ENCODE measurements around the gene IL17RC.
A peak's percentile ranks its signal among the peaks of the same experiment; 100 is the strongest.

Gene IL17RC

DNA sequence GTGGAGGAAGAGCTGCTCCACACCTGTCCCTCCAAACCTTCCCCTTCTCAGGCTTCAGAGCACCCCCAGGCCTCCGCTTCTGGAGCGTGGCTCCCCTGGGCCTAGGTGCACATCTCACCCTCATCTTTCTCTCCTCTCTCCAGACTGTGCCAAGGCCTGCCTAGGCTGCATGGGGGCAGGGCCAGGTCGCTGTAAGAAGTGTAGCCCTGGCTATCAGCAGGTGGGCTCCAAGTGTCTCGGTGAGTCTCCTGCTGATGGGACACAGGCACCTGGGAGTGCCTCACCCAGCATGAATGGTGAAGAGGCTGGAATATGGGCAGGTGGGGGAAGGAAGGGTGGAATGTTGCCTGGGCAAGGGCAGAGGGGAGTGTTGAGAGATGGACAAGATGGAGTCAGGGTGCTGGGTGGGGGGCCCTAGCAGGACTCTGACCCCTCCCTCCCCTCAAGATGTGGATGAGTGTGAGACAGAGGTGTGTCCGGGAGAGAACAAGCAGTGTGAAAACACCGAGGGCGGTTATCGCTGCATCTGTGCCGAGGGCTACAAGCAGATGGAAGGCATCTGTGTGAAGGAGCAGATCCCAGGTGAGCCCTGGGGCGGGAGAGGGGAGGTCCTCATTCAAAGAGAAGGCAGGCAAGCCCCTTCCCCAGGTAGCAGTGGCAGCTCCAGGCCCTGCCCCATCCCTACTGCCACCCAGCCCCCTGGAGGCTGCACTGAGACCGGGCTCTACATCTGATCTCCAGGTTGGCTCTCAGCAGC, 26.2 kb downstream of the IL17RC start:
- DNase-seq (ENCODE audit: insufficient read length, low spot score), result no peak
- FAIRE-seq, result no peak

DNA sequence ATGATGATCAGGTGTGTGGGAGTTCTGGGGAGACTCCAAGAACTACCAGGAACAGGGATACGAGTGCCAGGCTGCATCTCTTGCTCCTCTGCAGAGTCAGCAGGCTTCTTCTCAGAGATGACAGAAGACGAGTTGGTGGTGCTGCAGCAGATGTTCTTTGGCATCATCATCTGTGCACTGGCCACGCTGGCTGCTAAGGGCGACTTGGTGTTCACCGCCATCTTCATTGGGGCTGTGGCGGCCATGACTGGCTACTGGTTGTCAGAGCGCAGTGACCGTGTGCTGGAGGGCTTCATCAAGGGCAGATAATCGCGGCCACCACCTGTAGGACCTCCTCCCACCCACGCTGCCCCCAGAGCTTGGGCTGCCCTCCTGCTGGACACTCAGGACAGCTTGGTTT, 27.4 kb downstream of the IL17RC start:
- FAIRE-seq (no peak), DNase-seq (ENCODE audit: insufficient read length, low spot score) (no peak)

DNA sequence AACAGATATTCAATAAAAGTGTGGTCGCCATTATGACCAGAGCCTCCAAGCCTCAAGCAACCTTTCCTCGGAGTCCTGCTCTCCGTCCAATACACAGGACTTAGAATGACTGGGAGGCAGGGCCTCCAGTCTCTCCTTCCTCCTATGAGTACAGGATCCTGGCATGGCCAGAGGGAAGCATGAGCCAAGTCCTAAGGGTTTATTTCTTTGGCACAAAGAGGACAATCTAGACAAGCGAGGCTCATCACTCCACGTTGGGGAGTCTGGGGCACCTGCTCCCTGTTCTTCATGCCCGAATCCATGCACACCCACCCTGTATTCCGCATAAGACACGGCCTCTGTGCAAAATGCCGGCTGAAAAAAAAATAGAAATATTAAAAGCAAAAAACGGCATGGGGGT, 28.5 kb downstream of the IL17RC start:
- FAIRE-seq (no peak), DNase-seq (ENCODE audit: insufficient read length, low spot score) (no peak)

GRCh38 chr3:9946112-9947024, 29.5 kb downstream of the IL17RC start:
- DNase-seq (ENCODE audit: insufficient read length, low spot score) (peak; percentile 88), FAIRE-seq (peak; percentile 77)

GRCh38 chr3:9947025-9947995, 30.4 kb downstream of the IL17RC start:
- FAIRE-seq (peak; percentile 26), DNase-seq (ENCODE audit: insufficient read length, low spot score) (no peak)

- FAIRE-seq (no peak), DNase-seq (ENCODE audit: insufficient read length, low spot score) (no peak)
Observed at GRCh38 chr3:9948586-9948985, 31.7 kb downstream of the IL17RC start.

GRCh38 chr3:9949115-9949514, 32.2 kb downstream of the IL17RC start:
- FAIRE-seq, result no peak
- DNase-seq (ENCODE audit: insufficient read length, low spot score), result no peak

DNA sequence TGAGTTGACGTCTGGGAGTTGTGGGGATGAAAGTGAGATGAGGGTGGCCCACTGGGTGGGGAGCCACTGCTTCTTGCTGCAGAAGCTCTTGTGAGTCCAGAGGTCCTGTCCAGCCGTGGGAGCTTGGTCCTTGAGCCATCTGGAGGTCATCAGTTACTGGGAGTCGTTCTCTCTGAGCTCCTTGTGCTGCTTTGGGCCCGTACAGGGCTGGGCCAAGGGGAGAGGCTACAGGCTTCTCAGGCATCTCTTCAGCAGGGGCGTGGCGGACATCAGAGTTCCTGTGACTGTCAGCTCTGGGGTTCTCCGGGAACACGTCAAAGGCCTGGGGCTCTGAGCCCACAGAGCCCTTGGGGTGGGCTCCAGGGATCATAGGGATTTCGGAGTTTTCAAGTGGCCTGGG, 32.7 kb downstream of the IL17RC start:
- DNase-seq (ENCODE audit: insufficient read length, low spot score), result no peak

DNA sequence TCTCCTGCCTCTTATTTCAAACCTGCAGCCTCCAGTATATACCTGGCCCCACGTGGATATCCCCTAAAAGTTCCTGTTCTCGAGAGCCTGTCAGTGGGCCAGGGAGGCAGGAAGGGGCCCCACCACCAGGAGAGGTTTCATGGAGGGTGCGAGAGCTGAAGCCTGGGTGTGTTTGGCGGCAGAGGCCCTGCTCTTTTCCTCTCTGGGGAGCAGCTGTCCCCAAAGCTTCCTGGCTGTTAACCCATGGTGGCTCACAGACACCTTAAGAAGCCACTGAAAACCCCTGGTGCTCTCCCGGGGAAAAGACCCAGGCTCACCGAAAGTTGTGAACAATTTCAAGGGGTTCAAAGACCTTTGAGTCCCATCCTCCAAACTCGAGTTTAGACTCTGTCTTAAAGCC, 34.2 kb downstream of the IL17RC start:
- FAIRE-seq (no peak), DNase-seq (ENCODE audit: insufficient read length, low spot score) (no peak)

More for the DNA sequence above, 32.7 kb downstream of the IL17RC start:
- FAIRE-seq, result no peak

DNA sequence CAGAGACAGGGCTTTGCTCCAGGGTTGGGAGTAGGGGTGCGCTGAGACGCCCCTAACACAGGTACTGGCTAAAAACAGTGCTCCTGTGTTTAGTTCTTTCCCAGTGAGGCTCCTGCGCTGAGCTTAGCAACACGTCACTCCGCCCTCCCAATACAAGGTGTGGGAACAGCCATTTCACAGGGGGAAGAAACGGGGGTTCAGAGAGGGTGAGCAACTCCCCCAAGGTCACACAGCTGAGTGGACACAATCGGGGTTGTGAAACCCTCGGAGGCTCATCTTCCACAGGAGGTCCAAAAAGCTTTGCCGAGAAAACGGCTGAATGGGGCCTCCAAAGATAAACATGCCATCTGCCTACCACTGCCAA, 34.7 kb downstream of the IL17RC start:
- no peak for FAIRE-seq

DNA sequence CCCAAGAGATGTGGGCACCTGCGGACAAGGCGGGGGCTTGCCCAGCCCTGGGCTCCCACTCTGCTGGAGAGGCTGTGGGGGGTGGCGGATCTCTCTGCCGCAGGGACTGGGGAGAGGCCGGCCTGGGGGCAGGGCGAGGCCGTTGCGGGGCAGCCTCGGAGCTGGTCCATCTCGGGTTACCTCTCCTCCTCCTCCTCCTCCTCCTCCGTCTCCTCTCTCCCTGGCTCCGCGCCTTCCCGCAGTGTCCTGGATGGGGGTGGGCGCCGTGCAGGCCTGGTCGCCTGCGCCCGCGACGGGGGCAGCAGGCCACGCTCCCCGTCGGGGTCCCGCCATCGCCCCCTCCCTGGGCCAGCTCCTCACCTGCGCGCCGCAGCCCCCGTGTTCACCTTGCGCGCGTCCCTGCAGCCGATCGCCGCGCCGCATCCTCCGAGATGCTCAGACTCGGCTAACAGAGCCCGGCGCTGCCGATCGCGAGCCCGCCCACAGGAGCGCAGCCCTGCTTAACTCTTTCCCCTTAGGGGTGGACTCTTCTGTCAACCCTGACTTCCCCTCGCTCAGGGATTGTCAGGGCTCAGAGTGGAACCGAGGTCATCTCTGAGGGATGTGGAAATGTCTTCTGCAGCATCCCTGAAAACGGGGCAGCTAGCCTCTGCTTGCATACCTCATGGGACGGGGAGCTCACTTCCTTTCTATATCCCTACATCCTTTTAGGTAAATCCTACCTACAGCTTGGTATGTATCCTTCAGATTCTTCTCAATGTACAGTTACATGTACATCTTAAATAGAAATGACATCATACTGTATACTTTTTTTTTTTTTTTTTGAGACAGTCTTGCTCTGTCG, 35.3 kb downstream of the IL17RC start, which contains the start of gene PRRT3:
PRRT3 (minus strand) TSS at position 447 of the 844 bp plus-strand sequence. CDS start 2,293 bp downstream, outside the sequence.
- peak; percentile 65 for DNase-seq (ENCODE audit: insufficient read length, low spot score)
- FAIRE-seq, result no peak

More for the DNA sequence above, 34.7 kb downstream of the IL17RC start:
- no peak for DNase-seq (ENCODE audit: insufficient read length, low spot score)

DNA sequence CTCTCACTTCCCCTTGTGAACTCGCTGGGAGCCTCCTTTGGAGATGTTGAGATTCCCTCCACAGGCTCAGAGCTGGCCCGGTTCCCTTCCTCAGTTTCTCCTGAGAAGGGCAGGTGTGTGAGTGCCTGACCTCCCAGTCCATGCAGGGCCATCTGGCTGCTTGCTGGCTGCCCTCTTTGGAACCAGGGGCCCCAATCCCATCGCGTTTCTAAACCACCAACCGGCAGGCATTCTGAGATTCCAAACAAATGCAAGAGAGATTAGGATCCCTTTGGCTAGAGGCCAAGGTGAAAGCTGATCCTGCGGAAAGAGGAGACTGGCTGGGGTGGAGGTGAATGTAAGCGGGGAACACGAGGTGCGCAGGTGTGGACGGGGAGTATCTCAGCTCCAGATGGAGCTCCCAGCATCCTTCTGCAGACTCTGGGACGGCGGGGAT, 38.2 kb downstream of the IL17RC start:
- FAIRE-seq, result no peak
- no peak for DNase-seq (ENCODE audit: insufficient read length, low spot score)

GRCh38 chr3:9955611-9956352, 38.9 kb downstream of the IL17RC start:
- DNase-seq (ENCODE audit: insufficient read length, low spot score) (no peak), FAIRE-seq (no peak)

DNA sequence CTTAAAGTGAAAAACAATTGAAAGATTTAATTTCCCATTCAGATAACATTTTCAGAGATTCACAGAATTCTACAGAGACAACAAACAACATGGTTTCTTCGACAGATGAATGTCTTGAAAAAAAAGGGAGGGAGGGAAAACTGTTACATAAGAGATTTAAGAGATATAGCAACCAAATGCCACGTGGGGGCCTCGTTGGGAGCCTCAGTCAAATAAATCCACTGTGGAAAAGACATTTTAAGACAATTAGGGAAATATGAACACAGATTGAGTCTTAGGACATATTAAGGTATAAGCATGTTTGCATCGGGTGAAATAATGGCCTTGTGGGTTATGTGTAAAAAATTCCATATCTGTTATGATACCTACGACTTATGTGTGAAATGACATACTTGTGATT, 40.3 kb downstream of the IL17RC start:
- FAIRE-seq, result no peak
- no peak for DNase-seq (ENCODE audit: insufficient read length, low spot score)

DNA sequence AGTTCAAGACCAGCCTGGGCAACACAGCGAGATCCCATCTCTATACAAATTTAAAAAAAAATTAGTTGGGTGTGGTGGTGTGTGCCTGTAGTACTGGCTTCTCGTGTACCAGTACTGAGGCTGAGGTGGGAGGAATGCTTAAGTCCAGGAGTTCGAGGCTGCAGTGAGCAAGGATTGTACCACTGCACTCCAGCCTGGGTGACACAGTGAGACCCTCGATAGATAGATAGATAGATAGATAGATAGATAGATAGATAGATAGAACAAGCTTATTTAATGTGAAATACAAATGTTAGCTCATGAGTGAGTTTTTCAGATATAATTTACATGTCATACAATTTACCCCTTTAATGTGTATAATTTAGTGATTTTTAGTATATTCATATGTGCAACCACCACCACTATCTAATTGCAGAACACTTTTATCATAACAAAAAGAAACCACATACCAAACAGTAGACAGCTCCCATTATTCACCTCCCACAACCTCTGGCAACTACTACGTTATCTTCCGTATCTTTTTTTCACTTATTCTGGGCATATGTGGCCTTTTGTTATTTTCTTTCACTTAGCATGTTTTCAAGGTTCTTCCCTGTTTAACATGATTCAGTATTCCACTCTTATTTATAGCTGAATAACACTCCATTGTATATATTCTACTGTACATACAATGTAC, 48.4 kb downstream of the IL17RC start:
- DNase-seq (ENCODE audit: insufficient read length, low spot score), result no peak
- no peak for FAIRE-seq

- FAIRE-seq (no peak), DNase-seq (ENCODE audit: insufficient read length, low spot score) (no peak)
Observed at GRCh38 chr3:9966841-9967240, 49.9 kb downstream of the IL17RC start.

DNA sequence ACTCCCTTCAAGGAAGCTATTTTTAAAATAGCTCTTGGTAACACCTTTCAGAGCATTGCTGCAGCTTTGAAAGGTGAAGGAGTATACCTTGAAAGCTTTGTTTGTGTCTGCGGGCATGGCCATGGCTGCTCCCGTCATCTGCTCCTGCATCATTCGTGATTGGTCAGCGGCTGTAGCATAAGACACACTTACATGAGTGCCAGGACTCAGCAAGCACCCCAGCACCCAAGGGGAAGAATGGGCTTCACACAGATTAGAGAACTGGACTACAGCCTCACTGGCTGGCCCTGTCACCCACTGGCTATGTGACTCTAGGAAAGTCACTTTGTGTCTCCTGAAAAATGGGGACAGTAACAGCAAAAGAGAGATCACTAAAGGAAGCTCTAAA, 52.7 kb downstream of the IL17RC start:
- FAIRE-seq, result no peak

DNA sequence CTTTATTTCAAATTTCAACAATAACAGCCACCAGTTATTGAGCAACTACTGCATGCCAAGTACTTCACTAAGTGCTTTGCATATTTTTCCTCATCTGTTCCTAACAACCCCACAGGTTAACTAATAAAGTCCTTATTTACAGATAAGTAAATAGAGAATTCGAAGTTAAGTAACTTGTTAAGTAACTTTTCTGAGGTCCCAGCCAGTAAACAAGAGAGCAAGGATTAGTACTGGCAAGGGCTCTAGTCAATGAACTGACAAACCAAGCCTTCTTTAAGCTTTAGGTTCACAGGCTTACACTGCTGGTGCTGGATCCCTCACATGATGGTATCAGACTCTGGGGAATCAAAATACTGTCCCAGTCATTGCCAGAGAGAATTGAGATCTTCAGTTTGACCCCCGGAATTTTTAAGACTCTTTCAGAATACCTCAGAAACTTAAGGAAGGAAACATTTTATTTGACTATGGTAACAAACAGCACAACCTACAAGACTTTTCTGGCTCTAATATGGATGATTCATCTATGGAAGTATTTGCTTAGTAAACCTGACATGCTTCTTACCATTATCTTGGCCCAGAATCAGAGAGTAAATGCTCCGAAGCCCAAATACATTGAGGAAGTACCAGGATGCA, 53.2 kb downstream of the IL17RC start:
- FAIRE-seq, result no peak

More for the DNA sequence above, 52.7 kb downstream of the IL17RC start:
- DNase-seq (ENCODE audit: insufficient read length, low spot score), result no peak

More for the DNA sequence above, 53.2 kb downstream of the IL17RC start:
- no peak for DNase-seq (ENCODE audit: insufficient read length, low spot score)

Measured in HTR-8/SVneo (cell line).